WTC11 (cell line): ENCODE data around the gene GPR153. TPM values are rescaled to one million over a fixed set of nuclear protein-coding genes. Genes with fewer than 3 reads are reported as not detected.
A peak's percentile ranks its signal among the peaks of the same experiment; 100 is the strongest.

Experiments
- ATAC-seq: fragments of 200-7000 bp; cut with Tn5 transposase; 2 replicates; pipeline ENCODE4 v1.10.0; 2021; ENCODE audit warnings: mild to moderate bottlenecking, moderate library complexity
- CTCF ChIA-PET: fragments of 300-600 bp; sonication (Branson Sonifier 250); formaldehyde crosslinking; loops from one replicate; lab custom pipeline; 2021; ENCODE audit warnings: antibody characterized with exemption; lab: Charles Lee
- POLR2A ChIA-PET: fragments of 350-600 bp; sonication (Branson Sonifier 250); formaldehyde crosslinking; loops from one replicate; lab custom pipeline; 2021; ENCODE audit warnings: antibody characterized with exemption; lab: Charles Lee
- DNase-seq: peaks from one replicate; pipeline ENCODE4 v3.0.0; 2021; ENCODE audit warnings: low spot score
- H3K27ac Mint-ChIP-seq: 2 replicates; pipeline ENCODE4 v1.8.0; 2021; ENCODE audit warnings: mixed read lengths
- H3K27me3 Mint-ChIP-seq: 2 replicates; pipeline ENCODE4 v1.8.0; 2021; ENCODE audit warnings: low read depth, mild to moderate bottlenecking, moderate library complexity, mixed read lengths
- H3K36me3 Mint-ChIP-seq: 2 replicates; pipeline ENCODE4 v1.8.0; 2021; ENCODE audit warnings: mixed read lengths
- H3K4me1 Mint-ChIP-seq: 2 replicates; pipeline ENCODE4 v1.8.0; 2022; ENCODE audit warnings: mixed read lengths
- H3K4me3 Mint-ChIP-seq: 2 replicates; pipeline ENCODE4 v1.8.0; 2021; ENCODE audit warnings: mild to moderate bottlenecking, moderate library complexity, mixed read lengths
- H3K9me3 Mint-ChIP-seq: 2 replicates; pipeline ENCODE4 v1.8.0; 2021; ENCODE audit warnings: mixed read lengths
- AR ChIP-seq: fragments of 250-450 bp; sonication (Bioruptor Pico); IDR thresholded peaks from 2 replicates; pipeline ENCODE4 v1.9.0; 2021; ENCODE audit warnings: mild to moderate bottlenecking
- ARID4B ChIP-seq: sonication (generic); formaldehyde crosslinking; IDR thresholded peaks from 2 replicates; pipeline ENCODE4 v1.8.0; 2023; ENCODE audit warnings: missing genetic modification reagents, mild to moderate bottlenecking, borderline replicate concordance
- ATF6 ChIP-seq: sonication (generic); formaldehyde crosslinking; IDR thresholded peaks from 2 replicates; pipeline ENCODE4 v1.8.1; 2023; ENCODE audit warnings: mild to moderate bottlenecking, missing genetic modification reagents
- E2F4 ChIP-seq: sonication (generic); formaldehyde crosslinking; IDR thresholded peaks from 2 replicates; pipeline ENCODE4 v1.8.1; 2022; ENCODE audit warnings: low read depth, mild to moderate bottlenecking, moderate library complexity, missing genetic modification reagents, borderline replicate concordance
- EMX1 ChIP-seq: fragments of 250-450 bp; sonication (Bioruptor Pico); IDR thresholded peaks from 2 replicates; pipeline ENCODE4 v1.8.0; 2021; ENCODE audit warnings: mild to moderate bottlenecking
- FOXP1 ChIP-seq: sonication (generic); formaldehyde crosslinking; IDR thresholded peaks from 2 replicates; pipeline ENCODE4 v1.8.0; 2022; ENCODE audit warnings: missing genetic modification reagents, mild to moderate bottlenecking, moderate library complexity, borderline replicate concordance
- GABPB1 ChIP-seq: sonication (generic); formaldehyde crosslinking; IDR thresholded peaks from 2 replicates; pipeline ENCODE4 v1.8.1; 2023; ENCODE audit warnings: mild to moderate bottlenecking, missing genetic modification reagents
- GRHL2 ChIP-seq: fragments of 250-450 bp; sonication (Bioruptor Pico); IDR thresholded peaks from 2 replicates; pipeline ENCODE4 v1.8.0; 2022; ENCODE audit warnings: mild to moderate bottlenecking, moderate library complexity; ENCODE audit not compliant: insufficient replicate concordance, severe bottlenecking
- HMGXB4 ChIP-seq: sonication (generic); formaldehyde crosslinking; IDR thresholded peaks from 2 replicates; pipeline ENCODE4 v1.8.1; 2023; ENCODE audit warnings: mild to moderate bottlenecking, moderate library complexity, missing genetic modification reagents
- IRF2 ChIP-seq: sonication (generic); formaldehyde crosslinking; IDR thresholded peaks from 2 replicates; pipeline ENCODE4 v1.8.0; 2022; ENCODE audit warnings: low read depth, missing genetic modification reagents, borderline replicate concordance
- NFYB ChIP-seq: sonication (generic); formaldehyde crosslinking; conservative IDR thresholded peaks from 2 replicates; pipeline ENCODE4 v1.8.0; 2022; ENCODE audit warnings: low read depth, missing genetic modification reagents
- OVOL2 ChIP-seq: fragments of 250-450 bp; sonication (Bioruptor Pico); IDR thresholded peaks from 2 replicates; pipeline ENCODE4 v1.9.0; 2021; ENCODE audit warnings: mild to moderate bottlenecking, borderline replicate concordance
- SMAD3 ChIP-seq: sonication (generic); formaldehyde crosslinking; IDR thresholded peaks from 2 replicates; pipeline ENCODE4 v1.8.0; 2022; ENCODE audit warnings: missing genetic modification reagents, mild to moderate bottlenecking, borderline replicate concordance
- SP1 ChIP-seq: sonication (generic); formaldehyde crosslinking; conservative IDR thresholded peaks from 2 replicates; pipeline ENCODE4 v1.8.1; 2022; ENCODE audit warnings: missing genetic modification reagents
- STAT6 ChIP-seq: sonication (generic); formaldehyde crosslinking; conservative IDR thresholded peaks from 2 replicates; pipeline ENCODE4 v1.8.1; 2023; ENCODE audit warnings: mild to moderate bottlenecking, low read depth, missing genetic modification reagents, moderate library complexity
- TEAD4 ChIP-seq: sonication (generic); formaldehyde crosslinking; IDR thresholded peaks from 2 replicates; pipeline ENCODE4 v1.8.0; 2022; ENCODE audit warnings: mild to moderate bottlenecking, missing genetic modification reagents
- TP53 ChIP-seq: sonication (generic); formaldehyde crosslinking; IDR thresholded peaks from 2 replicates; pipeline ENCODE4 v1.8.1; 2023; ENCODE audit warnings: mild to moderate bottlenecking, missing genetic modification reagents
- ZBTB21 ChIP-seq: sonication (generic); formaldehyde crosslinking; IDR thresholded peaks from 2 replicates; pipeline ENCODE4 v1.8.1; 2023; ENCODE audit warnings: mild to moderate bottlenecking, missing genetic modification reagents, borderline replicate concordance
- ZMAT4 ChIP-seq: fragments of 250-450 bp; sonication (Bioruptor Pico); IDR thresholded peaks from 2 replicates; pipeline ENCODE4 v1.9.0; 2021; ENCODE audit warnings: mild to moderate bottlenecking
- ZNF232 ChIP-seq: sonication (generic); formaldehyde crosslinking; IDR thresholded peaks from 2 replicates; pipeline ENCODE4 v1.8.0; 2022; ENCODE audit warnings: mild to moderate bottlenecking, missing genetic modification reagents
- total RNA-seq: library from RNA; stranded (reverse); gene quantifications from 3 replicates; pipeline ENCODE4 v1.2.3, GENCODE V29; 2021

The GPR153 gene
- total RNA-seq, 1 experiment from 2014 or later, result 13.4 TPM

- CTCF ChIA-PET, result no interaction called here
- Mint-ChIP-seq H3K27me3 (no peaks in the 10 kb centered on the region), H3K36me3 (peaks cover 23% of the 10 kb centered on the region), H3K4me1 (no peaks in the 10 kb centered on the region), H3K9me3 (peaks cover 14% of the 10 kb centered on the region), H3K4me3 (no peak overlapping the region), H3K27ac (peak overlapping the region; percentile 76)
- TF ChIP-seq NFYB (CRISPR knock-in tag) (no peak), GABPB1 (CRISPR knock-in tag) (no peak), ZBTB21 (no peak), OVOL2 (CRISPR knock-in tag) (no peak), STAT6 (CRISPR knock-in tag) (no peak), ATF6 (CRISPR knock-in tag) (no peak), IRF2 (no peak), TEAD4 (CRISPR knock-in tag) (no peak), FOXP1 (CRISPR knock-in tag) (no peak)
- ATAC-seq (no peak), DNase-seq (no peak)
- POLR2A ChIA-PET, result no interaction called here
These were observed 41.7 kb upstream of the GPR153 start for GRCh38 chr1:6302568-6302967.

GRCh38 chr1:6301526-6301925 lies 40.6 kb upstream of the GPR153 start:
- Mint-ChIP-seq H3K36me3 (peaks cover 13% of the 10 kb centered on the region), H3K27me3 (no peaks in the 10 kb centered on the region), H3K9me3 (peaks cover 4% of the 10 kb centered on the region), H3K27ac (no peak overlapping the region), H3K4me1 (no peaks in the 10 kb centered on the region), H3K4me3 (no peak overlapping the region)
- DNase-seq (no peak), ATAC-seq (no peak)
- ChIA-PET CTCF (interaction anchor here (0.7 to 1.1 kb wide), 3 partner anchors 42 to 113 kb away, joined by 3 to 4 read pairs (median 3); no protein-coding TSS in a partner anchor), POLR2A (no interaction called here)
- TF ChIP-seq ARID4B (CRISPR knock-in tag), result no peak
- TF ChIP-seq AR (CRISPR knock-in tag), result no peak
- no peak for TF ChIP-seq ZMAT4 (CRISPR knock-in tag)
- TF ChIP-seq GRHL2 (CRISPR knock-in tag), result no peak
- no peak for TF ChIP-seq TP53
- TF ChIP-seq SP1 (CRISPR knock-in tag), result no peak
- no peak for TF ChIP-seq EMX1 (CRISPR knock-in tag)
- TF ChIP-seq HMGXB4, result no peak
- TF ChIP-seq TEAD4 (CRISPR knock-in tag), result no peak
- TF ChIP-seq SMAD3, result no peak
- TF ChIP-seq ZNF232 (CRISPR knock-in tag), result no peak
- no peak for TF ChIP-seq E2F4 (CRISPR knock-in tag)
